D721Med (cell line): ENCODE results near the gene RSAD2.

ENCODE experiments used
- DNase-seq: peaks from one replicate; pipeline ENCODE4 v3.0.0; 2011; ENCODE audit warnings: low spot score; ENCODE audit not compliant: insufficient read length
- FAIRE-seq: peaks from 2 replicates; lab custom pipeline; 2011; peaks lifted over from hg19 to GRCh38; lab: Jason Lieb, UNC
- CTCF ChIP-seq: IDR thresholded peaks from 2 replicates; pipeline ENCODE4 v1.5.1; 2012; ENCODE audit warnings: mild to moderate bottlenecking, control low read depth; ENCODE audit not compliant: insufficient read depth; ENCODE audit errors: missing control alignments

Gene RSAD2

GRCh38 chr2:6835467-6835866, 42.1 kb upstream of the RSAD2 start:
- TF ChIP-seq CTCF: no peak
- DNase-seq (no peak), FAIRE-seq (no peak)

GRCh38 chr2:6838673-6839319, 38.8 kb upstream of the RSAD2 start:
- FAIRE-seq (no peak), DNase-seq (no peak)
- no peak for TF ChIP-seq CTCF

DNA sequence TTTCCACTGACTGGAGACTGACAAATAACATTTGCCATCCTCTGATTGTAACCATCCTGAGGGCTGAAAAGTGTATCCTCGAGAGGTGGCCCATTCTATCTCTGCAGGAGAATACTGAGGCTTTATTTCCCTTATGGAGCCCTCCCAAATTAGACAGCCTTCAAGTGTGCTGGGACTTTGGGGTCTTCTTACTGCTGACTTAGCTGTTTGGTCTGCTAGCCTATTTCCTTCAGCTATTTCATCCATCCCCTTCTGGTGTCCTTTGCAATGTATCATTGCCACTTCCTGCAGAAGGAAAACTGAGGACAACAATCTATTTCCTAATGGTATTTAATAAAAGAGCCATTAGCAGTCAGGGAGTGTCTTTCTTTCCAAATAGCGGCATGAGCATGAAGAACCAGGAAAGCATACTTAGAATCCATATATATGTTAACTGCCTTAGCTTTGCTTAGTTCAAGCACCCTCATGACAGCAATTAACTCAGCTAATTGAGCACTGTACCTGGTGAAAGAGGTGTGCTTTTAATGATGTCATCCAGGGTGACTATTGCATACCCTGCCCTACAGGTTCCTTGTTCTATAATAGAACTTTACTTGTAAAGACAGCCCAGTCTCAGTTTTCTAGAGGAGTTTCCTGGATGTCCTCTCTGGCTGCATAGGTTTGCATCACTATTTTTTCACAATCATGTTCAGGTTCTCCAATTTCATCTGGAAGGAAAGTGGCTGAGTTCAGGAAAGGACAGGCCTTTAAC, 35.9 kb upstream of the RSAD2 start:
- no peak for DNase-seq
- FAIRE-seq: no peak
- TF ChIP-seq CTCF: no peak

GRCh38 chr2:6845312-6845711, 32.3 kb upstream of the RSAD2 start:
- no peak for DNase-seq
- no peak for TF ChIP-seq CTCF
- FAIRE-seq: no peak

DNA sequence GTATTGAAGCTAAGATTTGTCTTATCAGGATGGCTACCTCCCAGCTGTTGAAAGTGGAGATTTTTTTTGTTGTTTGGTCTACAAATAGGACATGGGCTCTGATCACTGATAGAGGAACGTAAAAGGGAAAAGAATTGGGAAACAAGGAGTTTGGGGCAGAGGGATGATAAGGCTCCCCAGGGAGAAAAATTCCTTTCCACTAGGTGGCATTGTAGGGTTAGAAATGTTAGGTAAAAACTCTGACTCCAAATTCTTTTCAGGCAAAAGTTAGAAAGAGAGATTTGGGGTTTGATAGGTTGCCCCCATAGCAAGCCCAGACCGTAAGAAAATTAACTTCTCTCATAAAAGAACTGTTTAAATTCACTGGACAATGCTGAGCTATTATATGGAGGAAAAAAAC, 31.7 kb upstream of the RSAD2 start:
- no peak for DNase-seq
- TF ChIP-seq CTCF: no peak
- FAIRE-seq: no peak

- TF ChIP-seq CTCF: no peak
- DNase-seq (no peak), FAIRE-seq (no peak)
Measured at GRCh38 chr2:6846540-6846939, 31.0 kb upstream of the RSAD2 start.

- DNase-seq (no peak), FAIRE-seq (no peak)
- TF ChIP-seq CTCF: no peak
Measured at GRCh38 chr2:6846967-6847681, 30.5 kb upstream of the RSAD2 start.
